Activated CD4-positive, alpha-beta memory T cell treated with anti-CD3 and anti-CD28 coated beads, Interleukin-2, amount 10 ng/mL, durations not matched to agents 7 days and 5 days (primary cell): Measurements from ENCODE around the gene TMEM145. TPM values are rescaled to one million over a fixed set of nuclear protein-coding genes. Genes with fewer than 3 reads are reported as not detected.

ENCODE experiments used
- CTCF ChIA-PET: fragments of 350-600 bp; sonication (Branson Sonifier 250); formaldehyde crosslinking; loops from one replicate; lab custom pipeline; 2021; ENCODE audit warnings: antibody characterized with exemption, inconsistent platforms; lab: Charles Lee
- POLR2A ChIA-PET: fragments of 350-600 bp; sonication (Branson Sonifier 250); formaldehyde crosslinking; loops from one replicate; lab custom pipeline; 2021; ENCODE audit warnings: antibody characterized with exemption; lab: Charles Lee
- DNase-seq: peaks from one replicate; pipeline ENCODE4 v3.0.0-alpha.2; 2020
- H3K27ac Mint-ChIP-seq: one replicate; pipeline ENCODE4 v1.8.0; 2021; ENCODE audit warnings: mild to moderate bottlenecking, mixed read lengths
- H3K27me3 Mint-ChIP-seq: one replicate; pipeline ENCODE4 v1.8.0; 2021; ENCODE audit warnings: mixed read lengths
- H3K36me3 Mint-ChIP-seq: one replicate; pipeline ENCODE4 v1.8.0; 2021; ENCODE audit warnings: low read depth, mixed read lengths
- H3K4me1 Mint-ChIP-seq: one replicate; pipeline ENCODE4 v1.8.0; 2021; ENCODE audit warnings: mixed read lengths
- H3K4me3 Mint-ChIP-seq: one replicate; pipeline ENCODE4 v1.8.0; 2021; ENCODE audit warnings: mild to moderate bottlenecking, mixed read lengths
- H3K9me3 Mint-ChIP-seq: one replicate; pipeline ENCODE4 v1.8.0; 2021; ENCODE audit warnings: mixed read lengths
- total RNA-seq, 2 experiments: library from RNA; stranded (reverse); gene quantifications; one replicate each; pipeline ENCODE4 v1.2.3, GENCODE V29; 2021

Gene TMEM145
- total RNA-seq, 2 experiments from 2014 or later: 0.23 TPM; not detected in 1

DNA sequence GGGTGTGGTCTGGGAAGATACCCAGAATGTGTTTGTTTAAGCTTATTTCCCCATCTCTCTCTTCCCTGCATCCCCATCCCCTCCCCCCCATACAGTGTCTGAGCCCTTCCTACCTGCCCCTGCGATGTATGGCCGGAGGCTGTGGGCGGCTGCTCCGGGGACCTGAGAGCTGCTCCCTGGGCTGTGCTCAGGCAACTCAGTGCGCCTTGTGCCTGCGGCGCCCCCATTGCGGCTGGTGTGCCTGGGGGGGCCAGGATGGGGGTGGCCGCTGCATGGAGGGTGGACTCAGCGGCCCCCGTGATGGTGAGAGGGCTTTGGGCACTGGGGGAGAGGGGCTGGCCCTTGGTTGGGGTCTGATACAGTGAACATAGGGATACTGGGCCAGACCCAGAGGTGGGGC lies 55.3 kb downstream of the TMEM145 start:
- no peaks in the 10 kb centered on the region for H3K4me1 Mint-ChIP-seq
- CTCF ChIA-PET: no interaction called here
- no peak overlapping the region for H3K27ac Mint-ChIP-seq
- POLR2A ChIA-PET: no interaction called here
- no peak for DNase-seq
- peaks cover 7% of the 10 kb centered on the region for H3K9me3 Mint-ChIP-seq
- peaks cover 6% of the 10 kb centered on the region for H3K36me3 Mint-ChIP-seq
- H3K4me3 Mint-ChIP-seq: no peak overlapping the region
- H3K27me3 Mint-ChIP-seq: no peaks in the 10 kb centered on the region

DNA sequence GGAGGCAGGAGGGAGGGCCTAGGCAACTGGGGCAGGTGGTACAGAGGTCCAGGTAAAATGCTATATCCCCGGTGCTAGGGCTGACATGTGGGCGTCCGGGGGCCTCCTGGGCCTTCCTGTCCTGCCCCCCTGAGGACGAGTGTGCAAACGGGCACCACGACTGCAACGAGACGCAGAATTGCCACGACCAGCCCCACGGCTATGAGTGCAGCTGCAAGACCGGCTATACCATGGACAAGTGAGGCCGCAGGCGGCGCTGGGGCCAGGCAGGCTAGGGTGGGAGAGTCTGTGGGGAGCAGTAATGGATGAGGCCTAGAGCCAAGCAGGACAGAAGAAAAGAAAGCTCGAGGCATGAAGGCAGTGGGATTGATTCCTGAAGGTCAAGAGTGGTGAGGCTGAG lies 55.7 kb downstream of the TMEM145 start:
- Mint-ChIP-seq H3K27ac (no peak overlapping the region), H3K4me3 (no peak overlapping the region), H3K36me3 (peaks cover 6% of the 10 kb centered on the region), H3K27me3 (no peaks in the 10 kb centered on the region), H3K4me1 (no peaks in the 10 kb centered on the region), H3K9me3 (peaks cover 4% of the 10 kb centered on the region)
- ChIA-PET CTCF (no interaction called here), POLR2A (no interaction called here)
- no peak for DNase-seq

DNA sequence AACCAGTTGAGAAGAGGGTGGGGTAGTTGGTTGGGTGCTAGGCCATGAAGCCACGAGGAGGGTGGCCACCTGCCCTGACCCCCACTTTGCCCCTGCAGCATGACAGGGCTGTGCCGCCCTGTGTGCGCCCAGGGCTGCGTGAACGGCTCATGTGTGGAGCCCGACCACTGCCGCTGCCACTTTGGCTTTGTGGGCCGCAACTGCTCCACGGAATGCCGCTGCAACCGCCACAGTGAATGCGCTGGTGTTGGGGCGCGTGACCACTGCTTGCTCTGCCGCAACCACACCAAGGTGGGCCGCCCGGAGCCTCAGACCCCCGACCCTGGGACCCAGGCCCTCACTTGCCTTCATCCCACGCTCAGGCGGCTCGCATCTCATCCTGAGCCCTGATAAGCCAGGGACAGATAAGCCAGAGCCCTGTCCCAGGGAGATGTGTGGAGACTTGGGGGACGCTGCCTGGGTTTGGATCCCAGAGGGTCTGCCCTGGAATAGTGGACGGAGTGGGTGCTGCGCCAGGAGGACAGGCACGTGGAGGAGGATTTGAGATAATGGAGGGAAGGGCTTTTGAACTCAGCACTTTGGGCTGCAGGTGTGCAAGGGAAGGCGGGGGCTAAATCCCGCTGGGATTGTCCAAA lies 56.4 kb downstream of the TMEM145 start:
- ChIA-PET POLR2A (no interaction called here), CTCF (no interaction called here)
- Mint-ChIP-seq H3K36me3 (peaks cover 1% of the 10 kb centered on the region), H3K9me3 (no peaks in the 10 kb centered on the region), H3K27ac (no peak overlapping the region), H3K4me1 (no peaks in the 10 kb centered on the region), H3K27me3 (no peaks in the 10 kb centered on the region), H3K4me3 (no peak overlapping the region)
- no peak for DNase-seq

DNA sequence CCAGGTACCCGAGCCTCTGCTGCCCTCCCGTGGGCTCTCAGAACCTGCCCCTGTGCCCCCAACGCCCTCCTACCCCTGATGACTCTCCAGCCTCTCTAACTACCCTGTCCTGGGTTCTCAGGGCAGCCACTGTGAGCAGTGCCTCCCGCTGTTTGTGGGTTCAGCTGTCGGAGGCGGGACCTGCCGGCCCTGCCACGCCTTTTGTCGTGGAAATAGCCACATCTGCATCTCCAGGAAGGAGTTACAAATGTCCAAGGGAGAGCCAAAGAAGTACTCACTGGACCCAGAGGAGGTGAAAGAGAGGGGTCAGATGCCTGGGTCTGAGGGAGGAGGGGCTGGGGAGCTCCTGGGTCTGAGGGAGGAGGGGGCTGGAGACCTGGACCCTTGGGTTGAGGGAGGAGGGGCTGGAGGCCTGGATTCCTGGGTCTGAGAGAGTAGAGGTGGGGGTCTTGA lies 57.0 kb downstream of the TMEM145 start:
- DNase-seq: no peak
- H3K4me3 Mint-ChIP-seq: no peak overlapping the region
- POLR2A ChIA-PET: no interaction called here
- no peak overlapping the region for H3K27ac Mint-ChIP-seq
- no peaks in the 10 kb centered on the region for H3K4me1 Mint-ChIP-seq
- CTCF ChIA-PET: no interaction called here
- no peaks in the 10 kb centered on the region for H3K36me3 Mint-ChIP-seq
- H3K9me3 Mint-ChIP-seq: no peaks in the 10 kb centered on the region
- no peaks in the 10 kb centered on the region for H3K27me3 Mint-ChIP-seq

DNA sequence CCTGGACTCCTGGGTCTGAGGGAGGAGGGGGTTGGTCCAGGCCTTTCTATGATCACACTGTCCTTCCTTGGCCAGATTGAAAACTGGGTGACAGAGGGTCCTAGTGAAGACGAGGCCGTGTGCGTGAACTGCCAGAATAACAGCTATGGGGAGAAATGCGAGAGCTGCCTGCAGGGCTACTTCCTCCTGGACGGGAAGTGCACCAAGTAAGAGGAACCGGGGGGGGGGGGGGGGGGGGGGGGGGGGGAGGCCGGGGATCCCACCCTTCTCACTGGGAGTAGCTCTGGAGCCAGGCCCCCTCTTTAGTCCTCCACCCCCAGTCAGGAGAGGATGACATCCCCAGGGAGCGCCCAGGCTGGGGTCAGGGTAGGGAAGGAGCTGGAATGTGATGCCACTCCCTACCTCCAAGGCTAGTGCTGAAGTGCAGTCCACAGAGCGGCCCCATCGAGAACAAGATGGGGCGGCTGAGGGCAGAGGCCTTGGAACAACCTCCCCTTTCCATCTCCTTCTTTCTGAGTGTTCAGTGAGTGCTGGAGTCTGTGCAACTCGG lies 57.6 kb downstream of the TMEM145 start:
- H3K9me3 Mint-ChIP-seq: no peaks in the 10 kb centered on the region
- H3K4me1 Mint-ChIP-seq: no peaks in the 10 kb centered on the region
- ChIA-PET CTCF (no interaction called here), POLR2A (no interaction called here)
- H3K27ac Mint-ChIP-seq: no peak overlapping the region
- DNase-seq: no peak
- no peaks in the 10 kb centered on the region for H3K27me3 Mint-ChIP-seq
- no peak overlapping the region for H3K4me3 Mint-ChIP-seq
- no peaks in the 10 kb centered on the region for H3K36me3 Mint-ChIP-seq

Other genes starting within 250 kb of the TMEM145 start
- under 1 TPM; 0.38 to 0.68 TPM for gene GRIK5, start 243.1 kb upstream of the TMEM145 start, total RNA-seq
- 10 to 100 TPM; 14.3 to 14.5 TPM for gene ZNF574, start 237.1 kb upstream of the TMEM145 start, total RNA-seq
- gene POU2F2, start 180.9 kb upstream of the TMEM145 start, total RNA-seq: 10 to 100 TPM; 31.3 to 35.8 TPM
- 10 to 100 TPM; 54.1 to 59.8 TPM for gene DEDD2, start 95.6 kb upstream of the TMEM145 start, total RNA-seq
- 10 to 100 TPM; 21.5 to 21.7 TPM for gene ZNF526, start 93.0 kb upstream of the TMEM145 start, total RNA-seq
- gene GSK3A, start 70.7 kb upstream of the TMEM145 start, total RNA-seq: 10 to 100 TPM; 48.9 to 50.7 TPM
- 10 to 100 TPM; 46.9 to 52.6 TPM for gene ERF, start 58.2 kb upstream of the TMEM145 start, total RNA-seq
- 10 to 100 TPM; 86.5 to 88.8 TPM for gene CIC, start 44.1 kb upstream of the TMEM145 start, total RNA-seq
- under 1 TPM; 0.45 to 0.91 TPM for gene PRR19, start 11.2 kb upstream of the TMEM145 start, total RNA-seq
- gene PAFAH1B3, start 10.7 kb upstream of the TMEM145 start, total RNA-seq: 10 to 100 TPM; 30.6 to 32.7 TPM
- gene MEGF8, start 12.3 kb downstream of the TMEM145 start, total RNA-seq: 1 to 10 TPM; 4.2 to 4.7 TPM
- not detected for gene CNFN, start 77.0 kb downstream of the TMEM145 start, total RNA-seq
- gene LIPE, start 114.1 kb downstream of the TMEM145 start, total RNA-seq: 10 to 100 TPM; 34.7 to 37.2 TPM
- gene CXCL17, start 129.6 kb downstream of the TMEM145 start, total RNA-seq: not detected
- 10 to 100 TPM; 38.2 to 43.0 TPM for gene CEACAM1, start 215.2 kb downstream of the TMEM145 start, total RNA-seq